ENCODE data around the gene SH3PXD2A. TPM values are rescaled to one million over a fixed set of nuclear protein-coding genes. Genes with fewer than 3 reads are reported as not detected.
"Not testable (repeated sequence)": the region's sequence is repeated elsewhere in the genome, so short reads cannot be mapped to it uniquely, and the experiment has no call there.

SH3PXD2A gene
- total RNA-seq, 1 donor from 2014 or later: 12.2 TPM

- no peak for TF ChIP-seq CTCF (IDR thresholded peaks at IDR 0.05; ENCODE audit: insufficient read depth, low read length, poor library complexity, severe bottlenecking)
- no peak for DNase-seq (ENCODE audit: low read depth)
- Histone ChIP-seq H3K36me3 (ENCODE audit: control insufficient read depth, insufficient read depth, low read length) (no peaks in the 10 kb centered on the region), H3K27me3 (ENCODE audit: control insufficient read depth, insufficient read depth, low read length) (no peaks in the 10 kb centered on the region), H3K4me3 (ENCODE audit: low read depth, low read length) (no peak overlapping the region)
These were observed 216.4 kb downstream of the SH3PXD2A start for GRCh38 chr10:103638948-103639347.

DNA sequence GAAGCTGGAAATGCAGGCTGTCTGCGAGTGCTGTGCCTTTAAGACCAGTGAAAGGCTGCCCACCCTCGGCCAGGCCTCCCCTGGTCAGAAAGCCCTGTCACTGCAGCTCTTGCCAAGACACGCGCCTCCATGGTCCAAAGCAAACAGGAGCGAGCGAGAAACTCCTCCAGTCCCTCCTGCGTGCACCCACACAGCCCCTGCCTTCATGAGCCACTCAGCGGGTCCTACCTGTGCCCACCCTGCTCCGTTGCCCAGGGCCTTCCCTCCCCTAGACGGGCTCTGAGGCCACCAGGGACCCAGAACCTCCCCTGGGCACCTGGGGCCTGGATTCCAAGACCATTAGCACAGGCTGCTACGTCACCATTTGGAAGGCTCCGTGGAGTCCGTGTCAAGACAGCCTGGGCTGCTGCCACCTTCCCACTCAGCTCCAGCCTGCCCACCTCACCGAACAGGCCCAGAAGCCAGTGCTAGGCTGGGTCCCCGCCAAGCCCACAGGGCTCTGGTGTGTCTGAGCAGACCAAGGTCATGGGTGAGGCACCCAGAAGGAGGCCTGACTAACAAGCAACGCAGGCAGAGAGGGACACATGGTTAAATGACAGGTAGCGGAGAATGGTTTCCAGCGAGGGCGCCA is 217.3 kb downstream of the SH3PXD2A start:
- DNase-seq (ENCODE audit: low read depth): no peak
- Histone ChIP-seq H3K27me3 (ENCODE audit: control insufficient read depth, insufficient read depth, low read length) (no peaks in the 10 kb centered on the region), H3K36me3 (ENCODE audit: control insufficient read depth, insufficient read depth, low read length) (no peaks in the 10 kb centered on the region), H3K4me3 (ENCODE audit: low read depth, low read length) (no peak overlapping the region)
- no peak for TF ChIP-seq CTCF (IDR thresholded peaks at IDR 0.05; ENCODE audit: insufficient read depth, low read length, poor library complexity, severe bottlenecking)

- no peaks in the 10 kb centered on the region for H3K27me3 ChIP-seq (ENCODE audit: control insufficient read depth, insufficient read depth, low read length)
- no peak for DNase-seq (ENCODE audit: low read depth)
- no peaks in the 10 kb centered on the region for H3K36me3 ChIP-seq (ENCODE audit: control insufficient read depth, insufficient read depth, low read length)
- no peak for TF ChIP-seq CTCF (IDR thresholded peaks at IDR 0.05; ENCODE audit: insufficient read depth, low read length, poor library complexity, severe bottlenecking)
- H3K4me3 ChIP-seq (ENCODE audit: low read depth, low read length): no peak overlapping the region
These were observed 218.4 kb downstream of the SH3PXD2A start for GRCh38 chr10:103637011-103637410.

DNA sequence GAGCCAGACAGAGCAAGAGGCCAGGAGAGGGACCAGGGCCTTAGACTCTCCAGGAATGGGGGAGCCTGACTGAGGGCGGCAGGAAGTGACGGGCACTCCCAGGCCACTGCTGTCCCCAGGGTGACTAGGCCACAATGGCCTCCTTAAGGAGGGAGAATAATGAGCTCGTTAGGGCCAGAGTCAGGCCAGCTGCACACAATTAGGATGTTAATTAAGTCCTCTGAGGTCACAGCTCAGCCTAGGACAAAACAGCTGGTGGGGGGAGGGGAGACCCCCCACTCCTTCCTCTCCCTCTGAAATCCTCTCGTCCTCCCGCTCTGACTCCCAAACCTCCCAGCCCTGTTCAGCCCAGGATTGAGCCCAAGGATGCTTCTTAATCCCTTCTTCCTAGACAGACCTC is 218.9 kb downstream of the SH3PXD2A start:
- no peak for TF ChIP-seq CTCF (IDR thresholded peaks at IDR 0.05; ENCODE audit: insufficient read depth, low read length, poor library complexity, severe bottlenecking)
- H3K36me3 ChIP-seq (ENCODE audit: control insufficient read depth, insufficient read depth, low read length): no peaks in the 10 kb centered on the region
- no peak for DNase-seq (ENCODE audit: low read depth)
- H3K27me3 ChIP-seq (ENCODE audit: control insufficient read depth, insufficient read depth, low read length): no peaks in the 10 kb centered on the region
- H3K4me3 ChIP-seq (ENCODE audit: low read depth, low read length): no peak overlapping the region

- Histone ChIP-seq H3K4me3 (ENCODE audit: low read depth, low read length) (no peak overlapping the region), H3K27me3 (ENCODE audit: control insufficient read depth, insufficient read depth, low read length) (no peaks in the 10 kb centered on the region), H3K36me3 (ENCODE audit: control insufficient read depth, insufficient read depth, low read length) (no peaks in the 10 kb centered on the region)
- no peak for DNase-seq (ENCODE audit: low read depth)
- no peak for TF ChIP-seq CTCF (IDR thresholded peaks at IDR 0.05; ENCODE audit: insufficient read depth, low read length, poor library complexity, severe bottlenecking)
These were observed 219.8 kb downstream of the SH3PXD2A start for GRCh38 chr10:103635580-103635979.

- Histone ChIP-seq H3K36me3 (ENCODE audit: control insufficient read depth, insufficient read depth, low read length) (no peaks in the 10 kb centered on the region), H3K27me3 (ENCODE audit: control insufficient read depth, insufficient read depth, low read length) (no peaks in the 10 kb centered on the region), H3K4me3 (ENCODE audit: low read depth, low read length) (no peak overlapping the region)
- no peak for TF ChIP-seq CTCF (IDR thresholded peaks at IDR 0.05; ENCODE audit: insufficient read depth, low read length, poor library complexity, severe bottlenecking)
- no peak for DNase-seq (ENCODE audit: low read depth)
These were observed 221.5 kb downstream of the SH3PXD2A start for GRCh38 chr10:103633846-103634245.

- DNase-seq (ENCODE audit: low read depth); H3K27me3 ChIP-seq (ENCODE audit: control insufficient read depth, insufficient read depth, low read length); H3K4me3 ChIP-seq (ENCODE audit: low read depth, low read length); H3K36me3 ChIP-seq (ENCODE audit: control insufficient read depth, insufficient read depth, low read length): not testable (repeated sequence)
These were observed 222.5 kb downstream of the SH3PXD2A start for GRCh38 chr10:103632871-103633270.
